ENCODE results near the gene UTP14C.
"Not testable (repeated sequence)": the region's sequence is repeated elsewhere in the genome, so short reads cannot be mapped to it uniquely, and the experiment has no call there.

Gene UTP14C

DNA sequence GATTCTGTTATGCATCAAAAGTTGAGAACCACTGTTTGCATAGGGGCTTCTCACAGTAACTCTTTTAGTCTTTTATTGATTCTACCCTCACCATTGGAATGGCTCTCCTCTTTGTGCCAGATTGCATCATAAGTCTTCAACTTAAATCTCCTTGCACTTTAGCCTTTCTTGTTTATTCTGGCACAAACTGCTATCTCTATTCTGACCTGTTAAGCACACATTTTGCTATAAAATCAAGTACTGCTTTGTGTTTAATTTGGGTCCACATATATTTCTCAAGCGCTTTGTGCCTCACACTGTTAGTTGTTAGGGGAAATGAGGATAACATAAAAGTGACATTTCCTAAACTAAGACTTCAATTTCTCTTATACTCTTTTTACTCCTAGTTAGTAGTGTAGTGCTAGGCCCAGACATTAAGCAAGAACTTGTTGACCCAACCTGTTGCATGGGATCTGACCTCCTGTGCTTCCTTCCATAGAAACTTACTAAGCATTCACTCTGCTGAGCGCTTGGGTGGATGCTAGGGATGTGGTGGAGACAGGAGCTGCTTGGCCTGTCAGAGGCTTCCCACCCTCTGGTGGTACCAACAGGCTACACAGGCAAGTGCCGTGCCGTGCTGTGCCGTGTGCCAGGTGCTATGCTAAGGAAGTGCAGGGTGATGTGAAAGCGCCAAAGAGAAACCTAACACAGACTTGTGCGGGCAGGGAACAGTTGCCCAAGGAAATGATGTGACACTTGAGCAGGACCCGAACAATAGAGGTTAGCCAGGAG, 1.2 kb downstream of the UTP14C start:
- ChIA-PET POLR2A (no interaction called here), CTCF (interaction anchor here (0.9 kb wide), 1 partner anchor 17 kb away, joined by 3 read pairs; no protein-coding TSS in a partner anchor)

GRCh38 chr13:52026246-52026626, 1.7 kb downstream of the UTP14C start:
- CTCF ChIA-PET = interaction anchor here (0.9 kb wide), 1 partner anchor 16 kb away, joined by 3 read pairs; no protein-coding TSS in a partner anchor
- Histone ChIP-seq H3K9me3 (ENCODE audit: control extremely low read depth in 1 of 5, control insufficient read depth in 4 of 5, insufficient read depth in 2 of 5, low read depth in 1 of 5, low read length in 4 of 5) (peaks cover 0 to 32% (median 8%) of the 10 kb centered on the region in 5 experiments), H3K4me1 (ENCODE audit: control extremely low read depth in 1 of 4, control insufficient read depth in 4 of 4, insufficient read depth in 4 of 4, low read length in 3 of 4) (no peaks in the 10 kb centered on the region), H3K27me3 (replicated peaks in 2 of 5; ENCODE audit: control insufficient read depth in 4 of 5, insufficient read depth in 5 of 5, low read length in 4 of 5) (no peaks in the 10 kb centered on the region), H3K36me3 (ENCODE audit: control insufficient read depth in 4 of 4, insufficient read depth in 4 of 4, low read length in 3 of 4) (peaks cover 25 to 76% (median 48%) of the 10 kb centered on the region in 4 experiments), H3K4me3 (ENCODE audit: control insufficient read depth in 1 of 7, extremely low read depth in 1 of 7, insufficient read depth in 4 of 7, low read depth in 2 of 7, low read length in 6 of 7) (no peak overlapping the region), H3K27ac (ENCODE audit: insufficient read depth in 1 of 2, low read depth in 1 of 2, low read length in 2 of 2, poor library complexity in 1 of 2, severe bottlenecking in 2 of 2) (no peak overlapping the region)
- 100% methylated on average over 3 of the region's 3 CpGs for WGBS (ENCODE audit: insufficient coverage)
- DNase-seq = no peak
- POLR2A ChIA-PET = no interaction called here

More for the DNA sequence above, 1.2 kb downstream of the UTP14C start:
- WGBS (ENCODE audit: insufficient coverage) = 97% methylated on average over 7 of the region's 8 CpGs
- Histone ChIP-seq H3K9me3 (ENCODE audit: control extremely low read depth in 1 of 5, control insufficient read depth in 4 of 5, insufficient read depth in 2 of 5, low read depth in 1 of 5, low read length in 4 of 5) (peaks cover 0 to 32% (median 8%) of the 10 kb centered on the region in 5 experiments), H3K27ac (ENCODE audit: insufficient read depth in 1 of 2, low read depth in 1 of 2, low read length in 2 of 2, poor library complexity in 1 of 2, severe bottlenecking in 2 of 2) (no peak overlapping the region), H3K4me1 (ENCODE audit: control extremely low read depth in 1 of 4, control insufficient read depth in 4 of 4, insufficient read depth in 4 of 4, low read length in 3 of 4) (no peaks in the 10 kb centered on the region), H3K36me3 (ENCODE audit: control insufficient read depth in 4 of 4, insufficient read depth in 4 of 4, low read length in 3 of 4) (peaks cover 25 to 81% (median 51%) of the 10 kb centered on the region in 4 experiments), H3K27me3 (replicated peaks in 2 of 5; ENCODE audit: control insufficient read depth in 4 of 5, insufficient read depth in 5 of 5, low read length in 4 of 5) (no peaks in the 10 kb centered on the region), H3K4me3 (ENCODE audit: control insufficient read depth in 1 of 7, extremely low read depth in 1 of 7, insufficient read depth in 4 of 7, low read depth in 2 of 7, low read length in 6 of 7) (no peak overlapping the region)
- DNase-seq = no peak

DNA sequence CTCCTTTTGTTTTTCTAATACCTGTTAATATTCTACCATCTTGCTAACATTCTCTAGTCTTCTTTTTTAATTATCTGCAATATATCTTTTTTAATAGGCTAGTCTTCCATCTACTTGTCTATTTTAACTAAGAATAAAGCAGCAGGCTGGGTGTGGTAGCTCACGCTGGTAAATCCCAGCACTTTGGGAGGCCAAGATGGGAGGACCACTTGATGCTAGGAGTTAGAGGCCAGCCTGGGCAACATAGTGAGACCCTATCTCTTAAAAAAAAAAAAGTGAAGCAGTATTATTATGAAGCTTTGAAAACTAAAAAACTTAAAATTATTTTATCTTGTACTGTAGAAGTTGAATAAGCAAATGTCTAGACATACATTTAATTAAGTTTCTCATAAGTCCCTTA, 3.3 kb downstream of the UTP14C start:
- peaks cover 22 to 69% (median 43%) of the 10 kb centered on the region in 4 experiments for H3K36me3 ChIP-seq (ENCODE audit: control insufficient read depth in 4 of 4, insufficient read depth in 4 of 4, low read length in 3 of 4)
- POLR2A ChIA-PET = no interaction called here
- CTCF ChIA-PET = no interaction called here

DNA sequence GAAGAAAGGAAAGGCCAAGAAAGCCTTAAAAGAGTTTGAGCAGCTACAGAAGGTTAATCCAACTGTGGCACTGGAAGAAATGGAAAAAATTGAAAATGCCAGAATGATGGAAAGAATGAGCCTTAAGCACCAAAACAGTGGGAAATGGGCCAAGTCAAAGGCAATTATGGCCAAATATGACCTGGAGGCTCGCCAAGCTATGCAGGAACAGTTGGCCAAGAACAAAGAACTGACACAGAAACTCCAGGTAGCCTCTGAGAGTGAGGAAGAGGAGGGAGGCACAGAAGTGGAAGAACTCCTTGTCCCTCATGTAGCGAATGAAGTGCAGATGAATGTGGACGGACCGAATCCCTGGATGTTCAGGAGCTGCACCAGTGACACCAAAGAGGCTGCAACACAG, 5.1 kb downstream of the UTP14C start:
- POLR2A ChIA-PET = no interaction called here
- peaks cover 17 to 54% (median 33%) of the 10 kb centered on the region in 4 experiments for H3K36me3 ChIP-seq (ENCODE audit: control insufficient read depth in 4 of 4, insufficient read depth in 4 of 4, low read length in 3 of 4)
- CTCF ChIA-PET = interaction anchor here (1.2 kb wide), 1 partner anchor 9 kb away, joined by 3 read pairs; no protein-coding TSS in a partner anchor
- peaks cover 0 to 32% (median 8%) of the 10 kb centered on the region in 5 experiments for H3K9me3 ChIP-seq (ENCODE audit: control extremely low read depth in 1 of 5, control insufficient read depth in 4 of 5, insufficient read depth in 2 of 5, low read depth in 1 of 5, low read length in 4 of 5)
- DNase-seq = no peak
- no peak overlapping the region for H3K27ac ChIP-seq (ENCODE audit: insufficient read depth in 1 of 2, low read depth in 1 of 2, low read length in 2 of 2, poor library complexity in 1 of 2, severe bottlenecking in 2 of 2)
- no peak overlapping the region for H3K4me3 ChIP-seq (ENCODE audit: control insufficient read depth in 1 of 7, extremely low read depth in 1 of 7, insufficient read depth in 4 of 7, low read depth in 2 of 7, low read length in 6 of 7)
- no peaks in the 10 kb centered on the region for H3K4me1 ChIP-seq (ENCODE audit: control extremely low read depth in 1 of 4, control insufficient read depth in 4 of 4, insufficient read depth in 4 of 4, low read length in 3 of 4)
- 95% methylated on average over 4 of the region's 4 CpGs for WGBS (ENCODE audit: insufficient coverage)
- no peaks in the 10 kb centered on the region for H3K27me3 ChIP-seq (replicated peaks in 2 of 5; ENCODE audit: control insufficient read depth in 4 of 5, insufficient read depth in 5 of 5, low read length in 4 of 5)

More for the DNA sequence above, 3.3 kb downstream of the UTP14C start:
- Histone ChIP-seq H3K27ac (ENCODE audit: insufficient read depth in 1 of 2, low read depth in 1 of 2, low read length in 2 of 2, poor library complexity in 1 of 2, severe bottlenecking in 2 of 2) (no peak overlapping the region), H3K4me1 (ENCODE audit: control extremely low read depth in 1 of 4, control insufficient read depth in 4 of 4, insufficient read depth in 4 of 4, low read length in 3 of 4) (no peaks in the 10 kb centered on the region), H3K4me3 (ENCODE audit: control insufficient read depth in 1 of 7, extremely low read depth in 1 of 7, insufficient read depth in 4 of 7, low read depth in 2 of 7, low read length in 6 of 7) (no peak overlapping the region), H3K9me3 (ENCODE audit: control extremely low read depth in 1 of 5, control insufficient read depth in 4 of 5, insufficient read depth in 2 of 5, low read depth in 1 of 5, low read length in 4 of 5) (peaks cover 0 to 32% (median 8%) of the 10 kb centered on the region in 5 experiments), H3K27me3 (replicated peaks in 2 of 5; ENCODE audit: control insufficient read depth in 4 of 5, insufficient read depth in 5 of 5, low read length in 4 of 5) (no peaks in the 10 kb centered on the region)
- no peak for DNase-seq
- 100% methylated on average over 1 of the region's 1 CpG for WGBS (ENCODE audit: insufficient coverage)

- POLR2A ChIA-PET; H3K27ac ChIP-seq (ENCODE audit: insufficient read depth in 1 of 2, low read depth in 1 of 2, low read length in 2 of 2, poor library complexity in 1 of 2, severe bottlenecking in 2 of 2); H3K4me1 ChIP-seq (ENCODE audit: control extremely low read depth in 1 of 4, control insufficient read depth in 4 of 4, insufficient read depth in 4 of 4, low read length in 3 of 4); H3K4me3 ChIP-seq (ENCODE audit: control insufficient read depth in 1 of 7, extremely low read depth in 1 of 7, insufficient read depth in 4 of 7, low read depth in 2 of 7, low read length in 6 of 7); H3K27me3 ChIP-seq (replicated peaks in 2 of 5; ENCODE audit: control insufficient read depth in 4 of 5, insufficient read depth in 5 of 5, low read length in 4 of 5); DNase-seq: not testable (repeated sequence)
- Histone ChIP-seq H3K9me3 (ENCODE audit: control extremely low read depth in 1 of 5, control insufficient read depth in 4 of 5, insufficient read depth in 2 of 5, low read depth in 1 of 5, low read length in 4 of 5) (peaks cover 0 to 29% (median 8%) of the 10 kb centered on the region in 5 experiments), H3K36me3 (ENCODE audit: control insufficient read depth in 4 of 4, insufficient read depth in 4 of 4, low read length in 3 of 4) (peaks cover 11 to 46% (median 26%) of the 10 kb centered on the region in 4 experiments)
- CTCF ChIA-PET = interaction anchor here (0.8 to 1.2 kb wide), 2 partner anchors 9 to 10 kb away, joined by 3 read pairs; no protein-coding TSS in a partner anchor
- WGBS (ENCODE audit: insufficient coverage) = 100% methylated on average over 2 of the region's 6 CpGs
Measured at GRCh38 chr13:52030401-52030800, 5.9 kb downstream of the UTP14C start.

- CTCF ChIA-PET = no interaction called here
- Histone ChIP-seq H3K27ac (ENCODE audit: insufficient read depth in 1 of 2, low read depth in 1 of 2, low read length in 2 of 2, poor library complexity in 1 of 2, severe bottlenecking in 2 of 2) (no peak overlapping the region), H3K4me1 (ENCODE audit: control extremely low read depth in 1 of 4, control insufficient read depth in 4 of 4, insufficient read depth in 4 of 4, low read length in 3 of 4) (no peaks in the 10 kb centered on the region), H3K9me3 (ENCODE audit: control extremely low read depth in 1 of 5, control insufficient read depth in 4 of 5, insufficient read depth in 2 of 5, low read depth in 1 of 5, low read length in 4 of 5) (peaks cover 0 to 12% (median 0%) of the 10 kb centered on the region in 5 experiments), H3K36me3 (ENCODE audit: control insufficient read depth in 4 of 4, insufficient read depth in 4 of 4, low read length in 3 of 4) (peaks cover 0 to 19% (median 13%) of the 10 kb centered on the region in 4 experiments), H3K27me3 (replicated peaks in 2 of 5; ENCODE audit: control insufficient read depth in 4 of 5, insufficient read depth in 5 of 5, low read length in 4 of 5) (no peaks in the 10 kb centered on the region), H3K4me3 (ENCODE audit: control insufficient read depth in 1 of 7, extremely low read depth in 1 of 7, insufficient read depth in 4 of 7, low read depth in 2 of 7, low read length in 6 of 7) (no peak overlapping the region)
- WGBS (ENCODE audit: insufficient coverage) = no CpG with 5 or more reads among the region's 2 CpGs
- POLR2A ChIA-PET = interaction anchor here (0.7 kb wide), 1 partner anchor 11 kb away, joined by 3 read pairs; no protein-coding TSS in a partner anchor
- no peak for DNase-seq
Measured at GRCh38 chr13:52033039-52033438, 8.5 kb downstream of the UTP14C start.

DNA sequence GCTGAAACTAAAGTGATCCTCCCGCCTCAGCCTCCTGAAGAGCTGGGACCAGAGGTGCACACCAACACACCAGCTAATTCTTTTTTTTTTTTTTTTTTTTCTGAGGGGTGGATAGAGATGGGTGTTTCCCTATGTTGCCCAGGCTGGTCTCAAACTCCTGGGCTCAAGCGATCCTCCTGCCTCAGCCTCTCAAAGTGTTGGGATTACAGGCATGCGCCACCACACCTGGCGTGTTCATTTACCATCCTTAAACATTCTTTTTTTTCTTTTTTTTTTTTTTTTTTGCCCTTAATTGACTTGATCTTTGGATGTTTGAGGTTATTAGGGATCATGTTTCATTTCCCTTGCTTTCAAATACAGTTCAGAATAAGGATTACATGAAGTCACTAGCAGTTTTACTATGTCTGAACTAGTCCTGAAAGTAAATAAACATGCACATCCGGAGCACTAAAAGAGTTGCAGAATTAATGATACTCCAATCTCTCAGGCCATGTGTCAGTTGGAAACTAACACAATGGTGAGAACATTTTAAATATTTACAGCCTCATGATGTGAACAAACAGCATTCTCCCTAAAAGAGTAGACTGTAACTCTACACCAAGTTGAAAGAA, 10.2 kb downstream of the UTP14C start:
- H3K36me3 ChIP-seq (ENCODE audit: control insufficient read depth in 4 of 4, insufficient read depth in 4 of 4, low read length in 3 of 4) = peaks cover 0 to 3% (median under 1%) of the 10 kb centered on the region in 4 experiments
- H3K27ac ChIP-seq (ENCODE audit: insufficient read depth in 1 of 2, low read depth in 1 of 2, low read length in 2 of 2, poor library complexity in 1 of 2, severe bottlenecking in 2 of 2) = no peak overlapping the region
- H3K4me1 ChIP-seq (ENCODE audit: control extremely low read depth in 1 of 4, control insufficient read depth in 4 of 4, insufficient read depth in 4 of 4, low read length in 3 of 4) = no peaks in the 10 kb centered on the region
- no peak overlapping the region for H3K4me3 ChIP-seq (ENCODE audit: control insufficient read depth in 1 of 7, extremely low read depth in 1 of 7, insufficient read depth in 4 of 7, low read depth in 2 of 7, low read length in 6 of 7)
- POLR2A ChIA-PET = no interaction called here
- H3K27me3 ChIP-seq (replicated peaks in 2 of 5; ENCODE audit: control insufficient read depth in 4 of 5, insufficient read depth in 5 of 5, low read length in 4 of 5) = no peaks in the 10 kb centered on the region
- no peak for DNase-seq
- CTCF ChIA-PET = no interaction called here
- 100% methylated on average over 1 of the region's 5 CpGs for WGBS (ENCODE audit: insufficient coverage)
- peaks cover 0 to 5% (median 0%) of the 10 kb centered on the region in 5 experiments for H3K9me3 ChIP-seq (ENCODE audit: control extremely low read depth in 1 of 5, control insufficient read depth in 4 of 5, insufficient read depth in 2 of 5, low read depth in 1 of 5, low read length in 4 of 5)

All from common myeloid progenitor, CD34-positive (primary cell).